SK-N-SH (cell line): Measurements from ENCODE around the gene SSBP2.

Source experiments
- TF ChIP-seq, protein P1 (sequence below): IDR thresholded peaks from 2 replicates; pipeline ENCODE4 v1.4.0; 2012; ENCODE audit warnings: low read depth, borderline replicate concordance
- TF ChIP-seq, protein P2 (sequence below): IDR thresholded peaks from 2 replicates; pipeline ENCODE4 v1.6.1; 2012; ENCODE audit warnings: mild to moderate bottlenecking, low read depth, low read length, moderate library complexity
- TF ChIP-seq, protein P3 (sequence below): fragments of 200-600 bp; sonication (generic); IDR thresholded peaks from 2 replicates; pipeline ENCODE4 v1.6.1; 2017; ENCODE audit warnings: antibody characterized with exemption, mild to moderate bottlenecking, moderate library complexity

DNA sequence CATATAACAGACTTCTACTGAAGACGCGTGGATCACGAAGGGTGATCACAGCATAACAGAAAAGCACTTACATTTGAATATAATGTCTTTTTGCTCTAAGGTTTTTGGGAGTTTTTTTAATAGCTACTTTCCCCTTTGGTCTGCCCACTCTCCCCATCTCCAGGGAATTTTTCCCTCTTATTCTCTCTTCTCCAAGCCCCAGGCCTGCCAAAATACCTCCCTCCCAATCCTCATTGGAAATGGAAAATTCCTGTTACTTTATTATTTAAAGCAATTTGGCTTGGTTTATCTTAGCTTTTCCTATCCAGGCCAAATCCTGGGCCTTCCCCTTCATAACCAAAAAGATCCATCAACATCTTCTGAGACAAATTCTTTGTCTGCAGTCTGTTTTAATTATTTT is 22.3 kb upstream of the SSBP2 start:
- TF ChIP-seq, protein P1, sequence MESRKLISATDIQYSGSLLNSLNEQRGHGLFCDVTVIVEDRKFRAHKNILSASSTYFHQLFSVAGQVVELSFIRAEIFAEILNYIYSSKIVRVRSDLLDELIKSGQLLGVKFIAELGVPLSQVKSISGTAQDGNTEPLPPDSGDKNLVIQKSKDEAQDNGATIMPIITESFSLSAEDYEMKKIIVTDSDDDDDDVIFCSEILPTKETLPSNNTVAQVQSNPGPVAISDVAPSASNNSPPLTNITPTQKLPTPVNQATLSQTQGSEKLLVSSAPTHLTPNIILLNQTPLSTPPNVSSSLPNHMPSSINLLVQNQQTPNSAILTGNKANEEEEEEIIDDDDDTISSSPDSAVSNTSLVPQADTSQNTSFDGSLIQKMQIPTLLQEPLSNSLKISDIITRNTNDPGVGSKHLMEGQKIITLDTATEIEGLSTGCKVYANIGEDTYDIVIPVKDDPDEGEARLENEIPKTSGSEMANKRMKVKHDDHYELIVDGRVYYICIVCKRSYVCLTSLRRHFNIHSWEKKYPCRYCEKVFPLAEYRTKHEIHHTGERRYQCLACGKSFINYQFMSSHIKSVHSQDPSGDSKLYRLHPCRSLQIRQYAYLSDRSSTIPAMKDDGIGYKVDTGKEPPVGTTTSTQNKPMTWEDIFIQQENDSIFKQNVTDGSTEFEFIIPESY, result no peak
- TF ChIP-seq, protein P2, sequence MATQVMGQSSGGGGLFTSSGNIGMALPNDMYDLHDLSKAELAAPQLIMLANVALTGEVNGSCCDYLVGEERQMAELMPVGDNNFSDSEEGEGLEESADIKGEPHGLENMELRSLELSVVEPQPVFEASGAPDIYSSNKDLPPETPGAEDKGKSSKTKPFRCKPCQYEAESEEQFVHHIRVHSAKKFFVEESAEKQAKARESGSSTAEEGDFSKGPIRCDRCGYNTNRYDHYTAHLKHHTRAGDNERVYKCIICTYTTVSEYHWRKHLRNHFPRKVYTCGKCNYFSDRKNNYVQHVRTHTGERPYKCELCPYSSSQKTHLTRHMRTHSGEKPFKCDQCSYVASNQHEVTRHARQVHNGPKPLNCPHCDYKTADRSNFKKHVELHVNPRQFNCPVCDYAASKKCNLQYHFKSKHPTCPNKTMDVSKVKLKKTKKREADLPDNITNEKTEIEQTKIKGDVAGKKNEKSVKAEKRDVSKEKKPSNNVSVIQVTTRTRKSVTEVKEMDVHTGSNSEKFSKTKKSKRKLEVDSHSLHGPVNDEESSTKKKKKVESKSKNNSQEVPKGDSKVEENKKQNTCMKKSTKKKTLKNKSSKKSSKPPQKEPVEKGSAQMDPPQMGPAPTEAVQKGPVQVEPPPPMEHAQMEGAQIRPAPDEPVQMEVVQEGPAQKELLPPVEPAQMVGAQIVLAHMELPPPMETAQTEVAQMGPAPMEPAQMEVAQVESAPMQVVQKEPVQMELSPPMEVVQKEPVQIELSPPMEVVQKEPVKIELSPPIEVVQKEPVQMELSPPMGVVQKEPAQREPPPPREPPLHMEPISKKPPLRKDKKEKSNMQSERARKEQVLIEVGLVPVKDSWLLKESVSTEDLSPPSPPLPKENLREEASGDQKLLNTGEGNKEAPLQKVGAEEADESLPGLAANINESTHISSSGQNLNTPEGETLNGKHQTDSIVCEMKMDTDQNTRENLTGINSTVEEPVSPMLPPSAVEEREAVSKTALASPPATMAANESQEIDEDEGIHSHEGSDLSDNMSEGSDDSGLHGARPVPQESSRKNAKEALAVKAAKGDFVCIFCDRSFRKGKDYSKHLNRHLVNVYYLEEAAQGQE, result no peak
- TF ChIP-seq, protein P3, sequence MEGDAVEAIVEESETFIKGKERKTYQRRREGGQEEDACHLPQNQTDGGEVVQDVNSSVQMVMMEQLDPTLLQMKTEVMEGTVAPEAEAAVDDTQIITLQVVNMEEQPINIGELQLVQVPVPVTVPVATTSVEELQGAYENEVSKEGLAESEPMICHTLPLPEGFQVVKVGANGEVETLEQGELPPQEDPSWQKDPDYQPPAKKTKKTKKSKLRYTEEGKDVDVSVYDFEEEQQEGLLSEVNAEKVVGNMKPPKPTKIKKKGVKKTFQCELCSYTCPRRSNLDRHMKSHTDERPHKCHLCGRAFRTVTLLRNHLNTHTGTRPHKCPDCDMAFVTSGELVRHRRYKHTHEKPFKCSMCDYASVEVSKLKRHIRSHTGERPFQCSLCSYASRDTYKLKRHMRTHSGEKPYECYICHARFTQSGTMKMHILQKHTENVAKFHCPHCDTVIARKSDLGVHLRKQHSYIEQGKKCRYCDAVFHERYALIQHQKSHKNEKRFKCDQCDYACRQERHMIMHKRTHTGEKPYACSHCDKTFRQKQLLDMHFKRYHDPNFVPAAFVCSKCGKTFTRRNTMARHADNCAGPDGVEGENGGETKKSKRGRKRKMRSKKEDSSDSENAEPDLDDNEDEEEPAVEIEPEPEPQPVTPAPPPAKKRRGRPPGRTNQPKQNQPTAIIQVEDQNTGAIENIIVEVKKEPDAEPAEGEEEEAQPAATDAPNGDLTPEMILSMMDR, result no peak
